GM18861 (cell line): ENCODE data around the gene DNASE1L1.

ENCODE experiments used
- ATAC-seq: cut with Tn5 transposase; IDR thresholded peaks from one replicate; pipeline ENCODE4 v1.9.1; 2021; ENCODE audit not compliant: unreplicated experiment

DNASE1L1 gene

DNA sequence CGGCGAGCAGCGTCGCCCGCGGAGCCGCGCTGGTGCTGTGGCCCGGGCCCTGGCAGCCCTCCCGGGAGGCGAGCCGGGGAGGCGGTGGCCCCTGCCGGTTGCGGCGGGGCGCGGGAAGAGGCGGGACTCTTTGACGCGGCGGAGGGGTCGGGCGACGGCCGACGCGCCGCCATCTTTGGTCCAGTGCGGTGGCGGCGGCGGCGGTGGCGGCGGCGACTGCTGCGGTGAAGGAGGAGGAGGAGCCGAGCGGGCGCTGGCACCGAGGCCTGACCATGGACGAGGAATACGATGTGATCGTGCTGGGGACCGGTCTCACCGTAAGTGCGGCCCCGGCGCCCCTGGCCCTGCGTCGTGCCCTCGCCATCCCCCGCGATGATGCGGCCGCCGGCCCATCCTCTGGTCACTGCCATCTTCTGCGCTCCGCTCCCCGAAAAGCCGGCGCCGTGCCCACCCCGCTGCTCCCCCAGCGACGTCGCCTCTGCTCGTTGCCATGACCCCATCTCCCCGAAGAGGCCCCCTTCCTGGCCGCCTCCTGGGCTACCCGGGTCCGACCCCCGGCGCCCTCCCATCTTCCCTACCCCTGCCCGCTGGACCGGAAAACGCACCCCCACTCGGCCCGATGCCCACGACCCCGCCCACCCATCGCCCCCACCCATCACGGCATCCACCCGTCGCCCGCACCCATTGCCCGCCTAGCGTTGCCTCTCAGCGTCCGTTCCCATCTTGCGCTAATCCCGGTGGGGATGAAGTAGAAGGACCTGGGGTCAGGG is 28.1 kb upstream of the DNASE1L1 start, which contains the start of gene GDI1:
Gene GDI1 (plus strand): TSS at position 172 of the 770 bp plus-strand sequence. CDS start 101 bp downstream, at position 273.
- no peak for ATAC-seq

DNA sequence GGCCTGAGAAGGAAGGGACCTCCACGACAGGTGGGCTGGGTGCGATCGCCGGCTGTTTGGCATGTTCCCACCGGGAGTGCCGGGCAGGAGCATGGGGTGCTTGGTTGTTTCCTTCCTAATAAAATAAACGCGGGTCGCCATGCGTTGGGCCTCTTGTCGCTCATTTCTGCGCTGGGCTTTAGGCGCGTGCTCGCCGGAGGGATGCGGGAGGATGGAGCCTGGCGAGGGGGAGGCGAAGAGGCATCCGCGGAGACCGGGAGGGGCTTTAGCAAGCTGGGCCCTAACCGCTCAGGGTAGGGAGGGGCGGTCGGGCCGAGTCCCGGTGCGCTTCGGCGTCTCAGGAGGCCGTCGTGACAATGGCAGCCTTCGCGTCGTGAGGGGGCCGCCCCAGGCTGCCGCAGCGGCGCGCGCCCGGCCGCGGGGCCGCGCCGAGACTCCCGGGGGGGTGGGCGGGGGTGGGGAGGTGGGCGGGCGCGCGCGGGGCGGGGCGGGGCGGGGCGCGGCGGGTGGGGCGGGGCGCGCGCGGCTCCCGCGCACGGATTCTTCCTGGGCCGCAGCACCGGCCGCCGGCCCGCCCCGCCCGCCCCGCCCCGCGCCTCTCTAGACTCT is 27.4 kb upstream of the DNASE1L1 start:
- no peak for ATAC-seq

- no peak for ATAC-seq
Observed at GRCh38 chrX:154435171-154435733, 26.2 kb upstream of the DNASE1L1 start.

DNA sequence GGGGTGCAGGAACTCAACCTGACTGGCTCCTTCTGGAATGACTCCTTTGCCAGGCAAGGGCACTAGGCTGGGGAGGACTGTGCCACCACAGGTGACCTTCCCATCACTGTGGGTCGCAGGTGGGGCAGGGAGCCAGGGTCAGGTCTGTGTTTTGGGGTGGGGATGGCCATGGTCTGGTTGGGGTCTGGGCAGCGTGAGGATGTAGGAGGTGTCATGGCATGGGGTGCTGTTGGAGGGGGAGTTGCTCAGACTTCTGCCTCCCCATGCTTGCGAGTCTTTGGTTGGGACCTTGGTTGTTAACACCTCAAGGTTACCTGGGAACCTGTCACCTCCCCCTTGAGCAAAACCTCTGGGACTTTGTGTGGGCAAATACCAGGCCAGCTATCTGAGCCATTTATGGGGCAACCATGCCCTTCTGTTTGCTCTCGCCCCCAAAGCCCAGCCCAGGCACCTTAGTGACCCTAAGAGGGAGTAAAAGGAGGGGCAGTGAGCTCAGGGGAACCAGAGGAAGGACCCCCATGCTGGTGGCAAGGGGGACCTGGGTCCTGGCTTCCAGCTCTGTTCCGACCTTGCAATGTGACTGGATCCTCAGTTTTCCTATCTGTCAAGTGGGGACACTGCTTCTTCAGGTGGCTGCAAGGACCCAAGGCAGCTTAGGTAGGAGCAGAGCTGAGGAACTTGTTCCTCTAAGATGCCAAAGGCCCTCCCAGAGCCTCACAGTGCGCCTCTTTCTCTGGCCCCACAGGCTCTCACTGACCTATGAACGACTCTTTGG is 25.5 kb upstream of the DNASE1L1 start:
- no peak for ATAC-seq

- ATAC-seq = no peak
Observed at GRCh38 chrX:154433605-154434004, 24.6 kb upstream of the DNASE1L1 start.

DNA sequence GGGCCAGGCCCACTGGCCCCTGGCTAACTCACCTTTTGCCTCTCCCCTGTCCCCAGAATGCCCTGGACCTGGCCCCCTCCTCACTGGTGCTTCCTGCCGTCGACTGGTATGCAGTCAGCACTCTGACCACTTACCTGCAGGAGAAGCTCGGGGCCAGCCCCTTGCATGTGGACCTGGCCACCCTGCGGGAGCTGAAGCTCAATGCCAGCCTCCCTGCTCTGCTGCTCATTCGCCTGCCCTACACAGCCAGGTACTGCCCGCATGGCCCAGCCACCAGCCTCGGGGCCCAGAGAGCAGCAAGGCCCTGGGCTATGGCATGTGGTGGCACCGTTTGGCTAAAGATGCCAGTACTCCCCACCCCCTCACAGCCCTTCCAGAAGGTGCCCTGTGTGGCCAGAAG is 23.2 kb upstream of the DNASE1L1 start:
- no peak for ATAC-seq

DNA sequence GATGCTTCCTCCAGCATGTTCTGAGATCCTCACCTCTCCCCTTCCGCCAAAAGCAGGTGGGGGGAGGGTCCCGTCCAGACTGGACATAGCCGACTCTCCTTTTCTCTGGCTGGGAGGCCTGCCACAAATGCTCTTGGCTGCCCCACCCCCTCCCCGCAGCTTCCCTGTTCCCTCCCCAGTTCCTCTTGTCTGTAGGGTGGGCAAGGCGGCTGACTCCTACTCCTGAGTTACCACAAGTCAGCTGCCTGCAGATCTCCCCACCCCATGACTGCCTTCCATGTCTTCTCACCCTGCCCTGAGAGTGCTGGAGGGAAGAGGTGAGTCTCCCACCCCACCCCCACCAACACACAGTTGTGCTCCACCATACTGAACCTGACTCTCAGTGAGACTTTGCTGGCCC is 22.3 kb upstream of the DNASE1L1 start:
- no peak for ATAC-seq

DNA sequence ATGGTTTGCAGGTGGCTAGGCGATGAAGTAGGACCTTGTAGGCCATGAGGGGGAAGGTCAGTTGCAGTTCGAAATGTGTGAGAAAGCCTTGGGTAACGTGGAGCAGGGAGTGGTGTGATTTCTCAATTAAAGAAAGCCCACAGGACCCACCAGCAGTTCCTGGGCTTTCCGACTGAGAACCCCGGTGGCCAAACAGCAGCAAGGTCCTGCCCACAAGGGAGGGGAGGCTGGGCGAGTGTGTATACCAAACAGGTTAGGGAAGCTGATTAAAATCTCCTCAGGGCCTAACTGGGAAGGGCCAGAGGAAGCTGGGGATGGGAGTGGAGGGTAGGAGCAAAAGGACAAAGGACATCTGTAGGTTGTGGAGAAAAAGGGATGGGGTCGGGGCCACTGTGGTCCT is 21.9 kb upstream of the DNASE1L1 start:
- no peak for ATAC-seq

GRCh38 chrX:154430479-154430878 is 21.4 kb upstream of the DNASE1L1 start:
- ATAC-seq = no peak

- no peak for ATAC-seq
Observed at GRCh38 chrX:154429711-154430110, 20.7 kb upstream of the DNASE1L1 start.

DNA sequence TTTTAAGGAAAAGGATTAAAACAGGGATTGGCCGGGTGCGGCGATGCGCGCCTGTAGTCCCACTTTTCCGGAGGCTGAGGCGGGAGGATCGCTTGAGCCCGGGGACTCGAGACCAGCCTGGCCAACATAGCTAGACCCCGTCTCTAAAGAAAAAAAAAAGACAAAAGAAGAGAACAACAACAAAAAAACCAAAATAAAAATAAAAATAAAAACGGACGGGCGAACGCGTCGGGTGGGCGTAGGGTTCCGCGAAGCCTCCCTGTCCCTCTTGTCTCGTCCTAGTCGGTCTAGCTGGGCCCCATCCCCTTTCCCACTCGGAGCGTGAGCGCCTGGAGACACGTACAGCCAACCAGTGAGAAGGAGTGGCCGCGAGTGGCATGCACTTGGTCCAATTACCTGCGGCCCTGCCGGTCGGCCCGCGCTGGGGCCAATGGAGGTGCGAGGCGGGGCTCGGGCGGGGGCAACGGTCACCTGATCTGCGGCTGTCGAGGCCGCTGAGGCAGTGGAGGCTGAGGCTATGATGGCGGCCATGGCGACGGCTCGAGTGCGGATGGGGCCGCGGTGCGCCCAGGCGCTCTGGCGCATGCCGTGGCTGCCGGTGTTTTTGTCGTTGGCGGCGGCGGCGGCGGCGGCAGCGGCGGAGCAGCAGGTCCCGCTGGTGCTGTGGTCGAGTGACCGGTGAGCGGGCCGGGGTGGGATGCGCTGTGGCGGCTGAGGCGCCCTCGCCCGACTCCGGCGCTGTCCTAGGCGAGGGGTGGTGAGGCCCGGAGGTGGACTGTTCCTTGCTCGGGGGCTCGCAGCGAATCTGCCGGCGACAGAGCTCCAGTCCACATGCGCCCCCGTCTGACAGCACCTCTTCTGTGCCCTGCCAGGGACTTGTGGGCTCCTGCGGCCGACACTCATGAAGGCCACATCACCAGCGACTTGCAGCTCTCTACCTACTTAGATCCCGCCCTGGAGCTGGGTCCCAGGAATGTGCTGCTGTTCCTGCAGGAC is 19.4 kb upstream of the DNASE1L1 start, which contains the start of gene ATP6AP1:
Gene ATP6AP1 (plus strand): TSS at position 502 of the 996 bp plus-strand sequence. CDS start 16 bp downstream, at position 518.
- peak; percentile 95 for ATAC-seq

DNA sequence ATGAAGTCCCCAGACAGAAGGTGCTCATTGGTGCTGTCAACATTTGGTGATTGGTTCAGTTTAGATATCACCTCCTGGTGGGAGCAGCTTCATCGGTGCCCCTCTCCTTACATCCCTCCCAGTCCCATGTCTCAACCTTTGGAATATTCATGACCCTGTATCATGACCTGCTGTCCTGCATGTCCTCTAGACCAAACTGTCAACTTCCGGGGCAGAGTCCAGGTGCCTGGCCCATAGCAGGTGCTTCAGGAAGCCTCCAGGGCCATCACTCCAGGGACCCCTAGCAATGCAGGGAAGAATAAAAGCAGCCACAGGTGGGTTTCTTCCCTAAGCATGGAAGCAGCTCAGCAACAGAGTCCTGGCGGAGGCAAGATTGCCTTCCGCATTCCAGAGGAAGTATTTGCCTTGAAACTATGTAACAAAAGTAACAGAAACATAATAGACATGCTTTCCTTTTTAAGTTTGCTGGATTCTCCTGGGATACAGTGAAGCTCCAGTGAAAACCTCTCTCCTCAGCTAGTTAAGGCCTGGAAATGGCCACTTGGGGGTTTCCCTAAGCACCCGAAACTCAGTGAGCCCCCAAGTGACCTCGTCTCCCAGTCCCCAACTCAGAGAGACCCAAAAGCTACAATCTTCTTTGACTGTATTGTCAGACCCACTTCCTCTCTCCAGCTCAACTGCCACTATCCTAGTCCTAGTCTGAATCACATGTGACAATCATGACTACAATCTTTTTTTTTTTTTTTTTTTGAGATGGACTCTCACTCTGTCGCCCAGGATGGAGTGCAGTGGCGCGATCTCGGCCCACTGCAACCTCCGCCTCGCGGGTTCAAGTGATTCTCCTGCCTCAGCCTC is 18.1 kb upstream of the DNASE1L1 start:
- no peak for ATAC-seq

GRCh38 chrX:154420402-154420756 is 11.3 kb upstream of the DNASE1L1 start:
- ATAC-seq = no peak

GRCh38 chrX:154419688-154420401 is 10.8 kb upstream of the DNASE1L1 start:
- ATAC-seq = no peak

DNA sequence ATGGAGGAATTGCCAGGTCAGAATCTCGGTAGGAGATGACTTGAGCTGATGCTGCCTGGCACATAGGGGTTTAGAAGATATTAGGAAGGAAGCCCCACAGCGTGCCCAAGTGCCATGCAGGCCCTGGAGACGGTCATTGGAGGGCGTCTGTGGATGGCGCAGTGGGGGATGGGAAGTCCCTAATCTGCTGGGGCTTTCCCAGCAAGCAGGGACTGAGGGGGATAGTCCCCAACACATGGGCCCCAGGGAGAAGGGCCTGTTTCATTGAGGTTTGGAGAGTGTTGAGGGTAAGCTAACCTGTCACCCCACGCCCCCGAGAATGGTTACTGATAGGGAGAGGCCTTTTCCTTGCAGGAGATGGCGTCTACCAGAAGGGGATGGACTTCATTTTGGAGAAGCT is 10.1 kb upstream of the DNASE1L1 start:
- ATAC-seq = no peak

DNA sequence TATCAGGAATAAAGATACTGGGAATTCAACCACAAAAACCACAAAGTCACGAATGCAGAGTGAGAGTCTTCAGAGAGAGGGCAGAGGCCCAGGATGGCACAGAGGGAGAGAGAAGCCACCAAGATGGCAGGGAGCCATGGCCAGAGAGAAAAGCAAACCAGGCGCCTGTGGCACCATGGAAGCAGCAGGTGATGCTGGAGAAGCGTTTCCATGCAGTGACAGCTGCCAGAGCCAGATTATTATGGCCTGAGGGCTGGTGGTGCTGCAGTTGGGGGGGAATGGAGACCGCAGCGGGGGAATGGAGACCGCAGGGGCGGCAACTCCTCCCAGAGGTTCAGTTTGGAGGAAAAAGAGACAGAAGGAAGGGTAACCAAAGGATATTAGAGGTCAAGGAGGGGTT is 8.1 kb upstream of the DNASE1L1 start:
- ATAC-seq = no peak

GRCh38 chrX:154413142-154413541 is 4.1 kb upstream of the DNASE1L1 start:
- ATAC-seq = no peak

DNA sequence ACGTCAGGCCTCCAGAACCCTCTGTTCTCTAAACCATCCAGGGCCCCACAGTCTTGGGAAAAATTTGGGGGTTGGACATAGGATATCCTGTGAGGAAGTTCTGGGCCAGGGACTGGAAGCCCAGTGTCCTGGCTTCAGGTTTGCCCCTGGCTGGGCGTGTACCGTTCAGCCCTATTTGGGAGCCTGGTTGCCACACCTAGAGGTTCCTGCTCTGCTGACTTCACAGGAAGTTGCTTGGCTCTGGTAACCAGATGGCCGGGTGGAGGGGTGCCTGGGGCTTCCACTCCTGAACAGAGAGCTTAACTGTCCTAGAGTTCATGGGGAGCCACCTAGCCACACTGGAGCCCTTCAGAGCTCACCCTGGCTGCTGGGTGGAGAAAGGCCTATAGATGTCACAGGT is 3.4 kb upstream of the DNASE1L1 start:
- ATAC-seq = no peak

- no peak for ATAC-seq
Observed at GRCh38 chrX:154411981-154412340, 2.9 kb upstream of the DNASE1L1 start.
